Measurements from ENCODE around the gene TMPRSS15.

TMPRSS15 gene

DNA sequence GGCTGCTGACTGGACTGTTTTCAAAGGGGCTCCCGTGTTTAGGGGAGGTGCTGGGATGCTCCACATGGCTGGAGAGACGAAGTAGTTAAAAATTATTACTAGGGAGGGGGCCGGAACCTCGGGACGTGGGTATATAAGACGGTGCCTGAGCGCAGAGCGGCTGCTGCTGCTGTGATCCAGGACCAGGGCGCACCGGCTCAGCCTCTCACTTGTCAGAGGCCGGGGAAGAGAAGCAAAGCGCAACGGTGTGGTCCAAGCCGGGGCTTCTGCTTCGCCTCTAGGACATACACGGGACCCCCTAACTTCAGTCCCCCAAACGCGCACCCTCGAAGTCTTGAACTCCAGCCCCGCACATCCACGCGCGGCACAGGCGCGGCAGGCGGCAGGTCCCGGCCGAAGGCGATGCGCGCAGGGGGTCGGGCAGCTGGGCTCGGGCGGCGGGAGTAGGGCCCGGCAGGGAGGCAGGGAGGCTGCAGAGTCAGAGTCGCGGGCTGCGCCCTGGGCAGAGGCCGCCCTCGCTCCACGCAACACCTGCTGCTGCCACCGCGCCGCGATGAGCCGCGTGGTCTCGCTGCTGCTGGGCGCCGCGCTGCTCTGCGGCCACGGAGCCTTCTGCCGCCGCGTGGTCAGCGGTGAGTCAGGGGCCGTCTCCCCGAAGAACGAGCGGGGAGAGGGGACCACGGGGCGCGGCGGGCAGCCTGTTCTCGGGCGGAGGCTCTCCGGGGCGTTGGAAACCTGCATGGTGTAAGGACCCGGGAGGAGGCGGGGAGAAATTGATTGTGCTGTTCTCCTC is 158.7 kb downstream of the TMPRSS15 start, which contains the start of gene CHODL:
Gene CHODL, plus strand, starts transcription at position 163 of the 793 bp plus-strand sequence. Its CDS starts 391 bp downstream, at position 554.
- Histone ChIP-seq H3K9ac (ENCODE audit: low read depth, low read length) (peak within 1 kb of the TSS; percentile 49; the same call in 1 of the 2 replicates), H3K4me3 (ENCODE audit: low read length) (peak within 1 kb of the TSS; percentile 63), H3K36me3 (ENCODE audit: insufficient read depth, low read length) (no peaks in the 10 kb centered on the region), H3K27me3 (ENCODE audit: insufficient read depth, low read length) (peaks cover 64% of the 10 kb centered on the region), H3K27ac (ENCODE audit: low read depth, low read length) (no peak within 1 kb of the TSS), H3K4me1 (ENCODE audit: insufficient read depth, low read length) (no peaks in the 10 kb centered on the region), H3K9me3 (ENCODE audit: insufficient read depth, low read depth, low read length) (no peaks in the 10 kb centered on the region)
- WGBS = 2% methylated on average over 72 of the region's 72 CpGs

DNA sequence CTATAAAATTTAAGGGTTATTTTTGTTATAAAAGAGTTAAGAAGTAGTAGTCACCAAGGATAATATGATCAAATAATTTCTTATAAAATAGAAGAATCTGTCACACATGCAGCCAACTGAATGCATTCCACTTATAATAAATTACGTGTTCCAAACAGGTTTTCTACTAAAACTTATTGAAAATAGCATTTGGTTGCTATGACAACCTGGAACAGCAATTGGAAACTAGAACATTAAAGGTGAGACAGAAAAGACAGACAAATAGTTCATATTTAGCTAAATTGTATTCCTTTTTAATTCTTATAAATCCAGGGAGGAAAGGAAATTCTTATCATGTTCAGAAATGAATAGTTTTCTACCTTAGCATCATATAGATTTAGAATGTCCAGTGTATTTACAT is 168.0 kb downstream of the TMPRSS15 start:
- Histone ChIP-seq H3K9me3 (ENCODE audit: insufficient read depth, low read depth, low read length) (no peaks in the 10 kb centered on the region), H3K27ac (ENCODE audit: low read depth, low read length) (no peak overlapping the region), H3K4me1 (ENCODE audit: insufficient read depth, low read length) (no peaks in the 10 kb centered on the region), H3K4me3 (ENCODE audit: low read length) (no peak overlapping the region), H3K9ac (ENCODE audit: low read depth, low read length) (no peak overlapping the region), H3K27me3 (ENCODE audit: insufficient read depth, low read length) (no peaks in the 10 kb centered on the region), H3K36me3 (ENCODE audit: insufficient read depth, low read length) (no peaks in the 10 kb centered on the region)
- WGBS = 90% methylated on average over 1 of the region's 1 CpG

DNA sequence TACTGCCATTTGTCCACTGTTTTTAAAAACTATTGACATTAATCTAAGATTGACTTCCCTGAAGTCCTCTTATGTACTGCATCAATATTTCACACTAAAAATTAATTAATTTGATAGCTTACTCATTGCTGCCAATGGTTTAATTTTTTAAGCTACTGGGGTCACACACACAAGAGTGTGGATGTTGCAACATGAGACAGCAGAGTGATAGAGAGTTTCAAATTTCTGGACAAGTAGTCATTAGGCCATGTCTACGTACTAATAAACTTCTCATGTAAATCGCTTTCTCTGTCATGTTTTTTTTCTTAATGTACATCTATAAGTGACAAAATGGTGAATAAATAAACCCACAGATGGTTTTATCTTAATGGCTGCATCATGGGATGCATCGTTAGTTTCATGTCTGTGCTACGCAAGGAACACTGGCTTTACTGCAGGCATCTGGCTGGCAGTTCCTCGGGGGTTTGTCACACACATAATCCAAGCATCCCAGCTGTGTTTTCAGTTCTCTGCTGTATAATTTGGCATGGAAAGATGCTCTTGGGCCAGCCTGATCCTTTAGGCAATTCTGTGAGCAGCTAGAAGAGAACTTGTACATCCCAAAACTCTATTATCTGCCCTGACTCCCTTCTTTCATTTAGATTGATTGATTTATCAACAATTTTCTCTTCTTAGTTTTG is 175.4 kb downstream of the TMPRSS15 start:
- whole genome bisulfite sequencing = 97% methylated on average over 4 of the region's 5 CpGs
- Histone ChIP-seq H3K9ac (ENCODE audit: low read depth, low read length) (no peak overlapping the region), H3K4me3 (ENCODE audit: low read length) (no peak overlapping the region), H3K4me1 (ENCODE audit: insufficient read depth, low read length) (no peaks in the 10 kb centered on the region), H3K36me3 (ENCODE audit: insufficient read depth, low read length) (no peaks in the 10 kb centered on the region), H3K27ac (ENCODE audit: low read depth, low read length) (no peak overlapping the region), H3K27me3 (ENCODE audit: insufficient read depth, low read length) (no peaks in the 10 kb centered on the region), H3K9me3 (ENCODE audit: insufficient read depth, low read depth, low read length) (no peaks in the 10 kb centered on the region)

DNA sequence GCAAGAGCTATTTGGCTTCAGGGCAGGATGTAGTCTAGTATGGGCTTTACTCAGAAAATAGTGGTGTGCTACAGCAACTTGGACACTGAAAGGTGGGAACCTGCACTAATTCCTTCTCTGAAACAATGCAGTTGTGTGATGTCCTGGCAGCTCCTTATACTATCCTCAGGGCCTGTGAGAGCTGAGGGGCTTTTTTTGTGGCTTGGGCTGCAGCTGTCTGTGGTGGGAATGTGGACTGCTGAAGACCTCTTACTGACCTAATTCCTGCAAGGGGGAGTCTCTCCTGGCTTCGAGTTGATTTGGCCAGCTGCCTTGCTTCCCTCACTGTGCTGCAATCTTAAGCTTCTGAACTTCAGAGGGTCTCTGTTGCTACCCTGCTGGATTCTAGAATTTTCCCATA is 181.2 kb downstream of the TMPRSS15 start:
- Histone ChIP-seq H3K36me3 (ENCODE audit: insufficient read depth, low read length) (no peaks in the 10 kb centered on the region), H3K27ac (ENCODE audit: low read depth, low read length) (no peak overlapping the region), H3K27me3 (ENCODE audit: insufficient read depth, low read length) (no peaks in the 10 kb centered on the region), H3K9ac (ENCODE audit: low read depth, low read length) (no peak overlapping the region), H3K4me1 (ENCODE audit: insufficient read depth, low read length) (no peaks in the 10 kb centered on the region), H3K9me3 (ENCODE audit: insufficient read depth, low read depth, low read length) (peaks cover 10% of the 10 kb centered on the region), H3K4me3 (ENCODE audit: low read length) (no peak overlapping the region)
- WGBS = 97% methylated on average over 1 of the region's 1 CpG

DNA sequence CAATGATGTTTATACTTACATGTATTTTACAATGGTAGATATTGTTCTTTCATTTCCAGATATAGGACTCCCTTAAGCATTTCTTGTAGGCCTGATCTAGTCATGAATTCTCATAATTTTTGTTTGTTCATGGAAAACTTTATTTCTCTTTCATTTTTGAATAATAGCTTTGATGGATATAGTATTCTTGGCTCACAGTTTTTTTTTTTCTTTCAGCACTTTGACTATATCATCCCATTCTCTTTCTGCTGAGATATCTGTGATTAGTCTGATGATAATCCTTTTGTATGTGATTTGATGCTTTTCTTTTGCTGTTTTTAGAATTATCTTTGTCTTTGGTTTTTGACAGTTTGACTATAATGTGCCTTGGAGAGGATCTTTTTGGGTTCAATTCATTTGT is 183.1 kb downstream of the TMPRSS15 start:
- Histone ChIP-seq H3K27ac (ENCODE audit: low read depth, low read length) (no peak overlapping the region), H3K27me3 (ENCODE audit: insufficient read depth, low read length) (no peaks in the 10 kb centered on the region), H3K9ac (ENCODE audit: low read depth, low read length) (no peak overlapping the region), H3K36me3 (ENCODE audit: insufficient read depth, low read length) (no peaks in the 10 kb centered on the region), H3K4me3 (ENCODE audit: low read length) (no peak overlapping the region), H3K4me1 (ENCODE audit: insufficient read depth, low read length) (no peaks in the 10 kb centered on the region), H3K9me3 (ENCODE audit: insufficient read depth, low read depth, low read length) (peaks cover 10% of the 10 kb centered on the region)

All from HUES64 (cell line).